8988T (cell line): ENCODE measurements around the gene MRS2.

ENCODE experiments used
- DNase-seq: peaks from one replicate; pipeline ENCODE4 v3.0.0; 2011

MRS2 gene

GRCh38 chr6:24432611-24433010, 29.9 kb downstream of the MRS2 start:
- DNase-seq = no peak

DNA sequence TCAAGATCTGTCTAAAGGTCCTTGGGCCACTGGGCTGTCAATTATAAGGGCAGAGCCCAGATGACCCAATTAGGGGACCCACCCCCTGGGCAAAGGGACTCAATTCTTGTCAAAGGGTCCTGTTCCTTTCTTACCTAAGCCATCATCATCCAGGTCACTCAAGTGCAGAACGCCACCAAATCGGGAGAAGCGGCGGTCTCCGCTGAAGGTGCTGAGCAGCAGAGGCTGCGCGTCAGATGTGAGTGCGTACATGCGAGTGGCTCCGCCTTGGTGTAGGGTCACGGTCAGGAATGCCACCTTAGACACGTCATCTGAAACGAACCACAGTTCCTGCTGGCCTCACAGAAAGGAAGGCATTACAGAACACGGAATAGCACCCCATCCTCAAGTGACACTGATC, 34.2 kb downstream of the MRS2 start:
- DNase-seq = no peak

DNA sequence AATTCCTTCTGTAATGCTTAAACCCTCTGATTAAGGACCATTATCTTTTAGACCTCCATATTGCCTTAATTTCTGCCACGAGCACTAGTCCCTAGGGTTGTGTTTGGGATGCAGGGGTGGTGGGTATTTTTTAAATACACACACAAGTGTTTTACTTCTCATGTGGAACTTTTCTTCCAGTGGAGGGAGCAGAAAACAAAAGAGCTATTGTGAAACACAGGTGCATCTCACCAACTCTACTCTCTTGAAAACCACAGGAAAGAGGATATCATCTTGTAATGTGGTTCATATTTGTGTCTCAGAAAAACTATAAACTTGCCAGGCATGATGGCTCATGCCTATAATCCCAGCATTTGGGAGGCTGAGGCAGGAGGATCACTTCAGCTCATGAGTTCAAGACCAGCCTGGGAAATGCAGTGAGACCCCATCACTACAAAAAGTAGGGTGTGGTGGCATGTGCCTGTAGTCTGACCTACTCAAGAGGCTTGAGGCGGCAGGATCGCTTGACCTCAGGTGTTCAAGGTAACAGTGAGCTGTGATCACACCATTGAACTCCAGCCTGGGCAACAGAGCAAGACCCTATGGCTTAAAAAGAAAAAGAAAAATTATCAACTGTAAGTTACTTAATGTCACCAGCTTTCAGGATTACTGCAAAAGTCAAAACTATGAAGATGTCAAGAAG, 37.3 kb downstream of the MRS2 start:
- DNase-seq = no peak

- DNase-seq = no peak
These were observed 38.3 kb downstream of the MRS2 start for GRCh38 chr6:24440897-24441598.

GRCh38 chr6:24441599-24441904, 38.8 kb downstream of the MRS2 start:
- no peak for DNase-seq

DNA sequence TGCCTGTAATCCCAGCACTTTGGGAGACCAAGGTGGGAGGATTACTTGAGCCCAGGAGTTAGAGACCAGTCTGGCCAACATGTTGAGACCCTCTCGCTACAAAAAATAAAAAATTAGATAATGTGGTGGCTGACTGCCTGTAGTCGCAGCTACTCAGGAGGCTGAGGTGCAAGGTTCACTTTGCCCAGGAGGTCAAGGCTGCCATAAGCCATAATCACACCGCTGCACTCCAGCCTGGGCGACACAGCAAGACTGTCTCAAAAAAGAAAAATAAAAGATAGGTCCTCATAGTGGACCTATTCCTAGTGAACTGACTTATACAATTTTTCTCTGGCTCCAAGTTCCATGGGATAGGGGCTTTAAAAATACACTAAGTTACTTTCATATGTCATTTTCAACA, 41.9 kb downstream of the MRS2 start:
- DNase-seq = no peak

DNA sequence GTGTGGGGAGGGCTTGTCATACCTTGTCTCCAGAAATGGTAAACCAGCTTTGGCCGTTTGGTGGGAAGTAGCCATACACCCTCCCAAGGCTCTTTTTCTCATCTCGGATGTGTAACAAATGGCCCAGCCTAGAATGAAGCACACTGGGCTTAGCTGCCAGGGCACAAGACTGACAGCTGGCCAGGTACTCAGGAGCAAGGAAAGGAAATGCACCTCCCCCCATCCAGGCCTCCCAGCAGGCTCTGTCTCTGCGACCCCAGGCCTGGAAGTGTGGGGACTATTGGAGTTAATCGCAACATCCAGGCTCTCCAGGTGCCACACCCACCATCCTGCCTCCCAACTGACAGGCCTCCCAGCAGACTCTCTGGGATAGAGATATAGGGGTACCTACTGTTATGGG, 43.0 kb downstream of the MRS2 start:
- no peak for DNase-seq

GRCh38 chr6:24446670-24447069, 43.9 kb downstream of the MRS2 start:
- no peak for DNase-seq

DNA sequence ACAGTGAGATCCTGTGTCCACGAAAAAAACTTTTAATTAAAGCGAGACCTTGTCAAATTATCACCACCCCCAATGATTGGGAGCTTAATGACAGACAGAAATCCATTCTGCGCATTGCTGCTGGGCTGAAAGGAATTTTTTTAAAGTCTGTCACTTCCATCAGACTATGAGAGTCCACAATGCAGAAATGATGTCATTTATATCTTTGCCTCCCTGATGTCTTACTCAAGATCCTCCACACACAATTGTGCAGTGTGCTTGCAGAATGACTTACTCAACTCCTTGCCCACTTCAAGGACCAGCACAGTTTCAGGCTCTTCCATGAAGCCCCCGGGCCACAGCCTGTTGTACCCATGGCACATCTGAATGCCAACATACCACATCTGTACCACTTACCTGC, 45.7 kb downstream of the MRS2 start:
- no peak for DNase-seq

DNA sequence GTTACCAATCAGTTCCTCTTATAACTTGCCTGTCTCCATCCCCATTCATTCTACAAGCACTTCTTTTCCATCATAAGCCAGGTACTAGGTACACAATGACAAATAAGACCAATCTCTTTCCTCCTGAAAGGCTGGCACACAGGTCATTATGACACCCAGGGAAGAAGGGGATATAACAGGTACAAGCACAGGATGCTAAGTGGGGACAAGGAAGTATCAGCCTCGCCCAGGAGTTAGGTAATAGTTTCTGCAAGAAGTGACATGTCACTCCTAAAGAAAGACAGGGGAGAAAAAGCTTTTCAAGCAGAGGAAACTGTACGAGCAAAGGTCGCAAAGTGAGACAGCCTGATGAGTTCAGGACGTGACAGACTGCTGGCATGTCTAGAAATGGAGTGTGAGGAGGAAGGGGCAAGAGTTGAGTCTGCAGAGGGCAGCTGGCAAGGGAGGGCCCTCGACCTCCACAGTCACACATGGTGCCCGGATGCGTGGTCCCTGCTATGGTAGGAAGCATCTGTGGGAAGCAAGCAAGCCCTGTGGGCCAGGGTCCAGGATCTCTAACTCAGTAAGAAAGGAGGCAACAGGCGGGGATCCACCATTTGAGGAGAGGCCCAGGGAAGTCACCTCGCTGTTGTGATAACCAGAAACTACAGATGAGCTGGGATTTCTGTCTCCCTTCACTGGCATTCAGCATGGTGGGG, 46.2 kb downstream of the MRS2 start:
- DNase-seq = no peak

DNA sequence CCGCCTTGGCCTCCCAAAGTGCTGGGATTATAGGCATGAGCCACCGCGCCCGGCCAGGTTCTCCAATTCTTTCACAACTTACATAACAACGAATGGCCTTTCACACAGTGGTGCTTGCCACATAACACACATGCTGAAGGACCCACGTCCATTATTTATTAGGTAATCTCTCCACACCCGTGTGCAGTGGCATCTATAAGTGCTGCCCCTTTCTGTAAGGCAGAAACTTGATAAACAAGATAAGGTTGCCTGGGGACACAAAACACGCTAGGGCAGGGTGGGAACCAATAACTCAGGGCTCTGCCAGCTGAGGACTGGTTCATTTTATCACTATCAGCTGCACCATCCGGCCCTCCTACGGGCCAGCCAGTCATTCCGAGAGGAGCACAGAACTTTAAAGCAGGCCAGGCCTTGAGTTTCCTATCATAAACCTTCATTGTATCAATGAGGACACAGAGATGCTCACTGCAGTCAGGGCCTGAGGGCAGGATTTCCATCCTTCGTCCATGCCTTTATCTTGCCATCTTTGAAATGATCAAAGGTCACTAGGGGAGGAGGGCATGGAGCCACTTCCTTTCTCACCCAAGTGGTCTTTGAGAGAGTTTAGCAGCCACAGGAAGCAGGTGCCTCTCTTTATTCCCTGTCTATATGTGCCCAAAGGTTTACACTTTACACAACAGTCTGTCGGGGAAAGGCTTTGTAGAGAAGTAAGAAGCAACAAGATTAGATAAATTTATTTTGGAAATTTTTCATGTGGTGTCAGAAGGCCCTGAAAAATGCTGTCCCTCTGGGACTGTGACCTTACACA, 49.0 kb downstream of the MRS2 start:
- no peak for DNase-seq

- DNase-seq = no peak
These were observed 51.2 kb downstream of the MRS2 start for GRCh38 chr6:24453921-24454320.

DNA sequence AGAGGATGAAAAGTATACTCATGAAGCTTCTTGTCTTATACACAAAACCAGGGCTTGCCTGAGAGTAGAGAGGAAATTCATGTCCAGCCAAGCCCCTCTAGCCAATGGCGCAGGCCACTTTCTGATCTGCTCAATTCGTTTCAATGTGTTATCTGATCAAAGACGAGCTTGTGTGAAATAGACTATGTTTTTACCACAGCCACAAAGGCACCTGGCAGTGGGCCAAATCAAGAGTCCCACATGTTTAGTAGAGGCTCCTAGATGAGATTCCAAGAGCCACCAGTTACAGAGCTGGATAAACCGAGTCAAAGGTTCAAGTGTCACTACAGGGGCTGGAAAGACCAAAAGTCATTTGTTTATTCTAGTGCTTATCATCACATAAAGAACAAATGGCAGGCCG, 51.7 kb downstream of the MRS2 start:
- no peak for DNase-seq

DNA sequence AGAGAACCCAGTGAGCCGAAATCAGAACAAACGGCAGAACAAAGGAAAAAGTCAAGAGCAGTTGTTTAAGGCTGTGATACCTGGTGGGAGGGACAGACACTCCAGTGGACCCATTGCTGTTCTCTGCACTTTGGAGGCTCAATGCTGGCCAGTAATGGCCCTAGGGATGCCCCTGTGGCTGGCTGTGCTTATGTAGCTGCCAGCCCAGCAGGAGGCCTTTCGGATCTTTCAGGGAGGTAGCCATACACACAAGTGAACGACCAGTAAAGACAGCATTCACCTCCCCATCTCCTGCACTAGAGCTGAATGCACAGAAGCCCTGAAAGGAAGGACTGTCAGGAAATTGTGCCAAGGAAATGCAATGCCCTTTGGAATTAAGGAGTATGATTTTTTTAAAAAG, 52.3 kb downstream of the MRS2 start:
- DNase-seq = no peak

- no peak for DNase-seq
These were observed 55.4 kb downstream of the MRS2 start for GRCh38 chr6:24458134-24458533.

DNA sequence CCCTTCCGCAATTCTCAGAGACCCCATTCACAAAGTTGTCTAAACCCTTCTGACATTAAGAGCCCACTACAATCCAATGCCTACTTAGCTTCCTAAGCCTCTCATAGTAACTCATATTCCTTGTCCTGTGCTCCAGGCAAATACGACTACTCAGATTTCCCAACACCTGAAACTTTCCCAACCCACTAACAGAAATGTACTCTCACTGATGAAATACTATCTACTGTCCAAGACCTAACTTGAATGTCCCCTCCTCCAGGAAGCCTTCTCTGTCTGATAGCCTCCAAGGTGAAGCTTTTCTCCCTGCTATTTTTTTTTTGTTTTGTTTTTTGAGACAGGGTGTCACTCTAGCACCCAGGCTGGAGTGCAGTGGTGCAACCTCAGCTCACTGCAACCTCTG, 56.2 kb downstream of the MRS2 start:
- DNase-seq = no peak

GRCh38 chr6:24460966-24461365, 58.2 kb downstream of the MRS2 start:
- no peak for DNase-seq

GRCh38 chr6:24464253-24465038, 61.7 kb downstream of the MRS2 start:
- no peak for DNase-seq

DNA sequence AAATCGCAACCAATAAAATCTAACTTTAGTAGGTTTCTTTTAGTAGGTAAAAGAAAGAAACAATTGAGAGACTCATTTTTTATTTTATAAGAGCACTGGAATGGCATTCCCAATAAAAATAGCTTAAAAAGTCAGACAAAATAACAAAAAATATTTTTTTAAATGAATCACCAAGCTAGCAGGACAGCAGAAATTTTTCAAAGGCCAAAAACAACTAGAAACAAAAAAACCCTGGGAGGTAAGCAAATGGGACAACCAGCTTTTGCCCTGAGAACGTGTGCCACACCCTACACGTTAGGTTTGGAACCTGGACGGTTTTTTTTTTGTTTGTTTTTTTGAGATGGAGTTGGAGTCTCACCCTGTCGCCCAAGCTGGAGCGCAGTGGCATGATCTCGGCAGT, 67.1 kb downstream of the MRS2 start:
- no peak for DNase-seq

GRCh38 chr6:24472181-24472580, 69.4 kb downstream of the MRS2 start:
- no peak for DNase-seq
